ENCODE data around the gene CBLN4.
A peak's percentile ranks its signal among the peaks of the same experiment; 100 is the strongest.

Gene CBLN4

DNA sequence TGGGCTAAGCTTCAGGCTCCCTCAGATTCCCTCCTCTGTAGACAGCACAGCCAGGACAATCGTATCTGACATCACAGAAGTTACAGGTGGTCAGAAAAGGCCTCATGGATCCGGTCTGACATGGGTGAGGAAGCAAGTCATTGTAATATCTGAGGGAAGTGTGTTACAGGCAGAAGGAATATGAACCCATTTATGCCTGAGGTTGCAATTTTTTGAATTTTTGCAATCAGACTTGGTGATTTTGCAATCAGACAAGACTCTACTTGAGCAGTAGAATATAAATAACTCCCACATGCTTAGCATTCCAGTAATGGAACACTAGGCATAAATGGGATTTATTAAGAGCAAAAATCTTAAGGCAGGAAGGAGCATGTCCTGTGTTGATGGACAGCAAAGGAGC is 52.1 kb downstream of the CBLN4 start:
- peak overlapping the region; percentile 35 for H3K27ac ChIP-seq

DNA sequence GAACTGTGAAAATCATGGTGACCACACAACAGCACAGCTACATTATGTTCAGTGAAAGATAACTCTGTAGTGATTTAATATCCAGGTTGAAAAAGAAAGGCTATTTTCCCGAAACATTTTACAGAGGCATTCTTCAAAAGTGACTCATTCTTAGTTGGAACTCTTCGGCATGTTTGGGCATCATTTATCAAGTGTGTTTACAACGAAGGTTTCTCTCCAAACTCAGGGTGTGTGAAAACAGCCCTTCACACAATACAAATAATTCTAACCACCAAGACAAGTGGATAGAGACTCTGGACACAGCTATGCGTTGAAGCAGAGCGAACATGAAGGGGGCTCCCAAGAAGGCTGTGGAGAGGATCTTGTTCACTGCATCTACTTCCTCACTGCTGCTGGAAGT is 57.6 kb downstream of the CBLN4 start:
- no peak for DNase-seq (ENCODE audit: low read depth, low spot score)
- H3K27ac ChIP-seq, result no peak overlapping the region

More for the DNA sequence above, 52.1 kb downstream of the CBLN4 start:
- peak; percentile 22 for DNase-seq (ENCODE audit: low read depth, low spot score)

Data from epithelial cell of prostate (primary cell).